ENCODE results near the gene ZNF512. TPM values are rescaled to one million over a fixed set of nuclear protein-coding genes. Genes with fewer than 3 reads are reported as not detected.

Gene ZNF512
- total RNA-seq, 5 donors from 2014 or later (not counting 1 experiment from before 2014, with no cell fraction given), result 38.9 to 52.1 (median 49.7) TPM

DNA sequence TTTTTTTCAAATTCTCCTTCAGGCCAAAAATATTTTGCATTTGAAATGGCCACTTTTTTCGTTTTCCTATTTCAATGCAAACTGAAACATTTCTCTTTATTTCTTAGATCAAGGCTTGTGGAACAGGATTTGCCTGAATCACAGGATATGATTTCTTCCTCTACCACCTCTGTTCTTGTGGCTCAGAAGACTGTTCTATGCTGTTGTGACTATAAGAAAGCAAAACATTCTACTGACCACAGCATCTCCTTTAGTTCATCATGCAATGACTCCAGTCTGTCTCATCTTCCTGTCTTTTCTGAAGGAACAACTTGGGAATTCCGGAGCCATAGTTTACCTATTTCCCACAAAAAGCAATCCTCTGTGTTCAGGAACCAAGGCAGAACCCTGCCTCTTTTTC lies 16.2 kb upstream of the ZNF512 start:
- no peak for ATAC-seq (replicated peaks in 1 of 4)
- peaks cover 0 to 3% of the 10 kb centered on the region in 2 experiments for H3K27me3 ChIP-seq (replicated peaks in 1 of 2; ENCODE audit: control insufficient read depth in 2 of 2, extremely low read depth in 1 of 2, insufficient read depth in 2 of 2, low read length in 1 of 2)
- ChIA-PET POLR2A (no interaction called here), CTCF (no interaction called here)
- no peak overlapping the region for H3K27ac ChIP-seq (ENCODE audit: low read length)
- Mint-ChIP-seq H3K36me3 (no peaks in the 10 kb centered on the region), H3K4me1 (no peaks in the 10 kb centered on the region), H3K9me3 (peaks cover 0 to 4% (median 0%) of the 10 kb centered on the region in 3 donors), H3K27ac (no peak overlapping the region), H3K27me3 (peaks cover 36 to 37% of the 10 kb centered on the region in 2 donors), H3K4me3 (no peak overlapping the region)
- no peak for DNase-seq
- 62% methylated on average over 1 of the region's 2 CpGs for WGBS (ENCODE audit: insufficient coverage)
- no peaks in the 10 kb centered on the region for H3K36me3 ChIP-seq (ENCODE audit: control insufficient read depth in 2 of 2, extremely low read depth in 1 of 2, insufficient read depth in 1 of 2, low read length in 1 of 2)
- H3K4me3 ChIP-seq (ENCODE audit: control insufficient read depth in 1 of 2, extremely low read depth in 1 of 2, low read length in 1 of 2), result no peak overlapping the region
- H3K4me1 ChIP-seq (ENCODE audit: control insufficient read depth in 1 of 2, extremely low read depth in 1 of 2, insufficient read depth in 2 of 2, low read length in 2 of 2), result peaks cover 0 to 6% of the 10 kb centered on the region in 2 experiments
- H3K9me3 ChIP-seq, result no peaks in the 10 kb centered on the region

- CTCF ChIA-PET, result no interaction called here
Measured at GRCh38 chr2:27569398-27569797, 13.4 kb upstream of the ZNF512 start.

DNA sequence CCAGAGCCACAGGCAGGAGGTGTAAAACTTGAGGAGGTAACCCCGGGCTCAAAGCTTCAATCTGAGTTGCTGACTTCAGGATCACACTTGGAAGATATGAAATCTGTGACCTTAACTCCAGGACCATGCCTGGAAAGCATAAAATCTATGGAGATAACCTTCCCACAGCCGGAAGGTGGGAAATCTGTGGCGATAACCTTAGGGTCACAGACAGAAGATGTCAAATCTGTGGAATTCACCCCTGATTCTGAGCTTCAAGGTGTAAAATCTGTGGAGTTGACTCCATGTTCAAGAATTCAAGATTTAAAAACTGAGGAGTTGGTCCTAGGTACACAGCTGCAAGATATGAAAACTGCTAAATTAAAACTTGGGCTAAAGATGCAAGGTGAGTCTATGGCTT lies 11.6 kb upstream of the ZNF512 start:
- Histone ChIP-seq H3K36me3 (ENCODE audit: control insufficient read depth in 2 of 2, extremely low read depth in 1 of 2, insufficient read depth in 1 of 2, low read length in 1 of 2) (no peaks in the 10 kb centered on the region), H3K9me3 (no peaks in the 10 kb centered on the region), H3K27ac (ENCODE audit: low read length) (no peak overlapping the region), H3K27me3 (replicated peaks in 1 of 2; ENCODE audit: control insufficient read depth in 2 of 2, extremely low read depth in 1 of 2, insufficient read depth in 2 of 2, low read length in 1 of 2) (no peaks in the 10 kb centered on the region), H3K4me3 (ENCODE audit: control insufficient read depth in 1 of 2, extremely low read depth in 1 of 2, low read length in 1 of 2) (no peak overlapping the region), H3K4me1 (ENCODE audit: control insufficient read depth in 1 of 2, extremely low read depth in 1 of 2, insufficient read depth in 2 of 2, low read length in 2 of 2) (peaks cover 0 to 10% of the 10 kb centered on the region in 2 experiments)
- no peaks in the 10 kb centered on the region for H3K4me1 Mint-ChIP-seq
- H3K27me3 Mint-ChIP-seq, result peaks cover 14 to 23% of the 10 kb centered on the region in 2 donors
- H3K9me3 Mint-ChIP-seq, result peaks cover 0 to 19% (median 8%) of the 10 kb centered on the region in 3 donors
- WGBS (ENCODE audit: insufficient coverage), result 52% methylated on average over 3 of the region's 3 CpGs
- H3K4me3 Mint-ChIP-seq, result no peak overlapping the region
- DNase-seq (no peak), ATAC-seq (replicated peaks in 1 of 4) (no peak)
- CTCF ChIA-PET, result no interaction called here
- H3K27ac Mint-ChIP-seq, result no peak overlapping the region
- POLR2A ChIA-PET, result no interaction called here
- no peaks in the 10 kb centered on the region for H3K36me3 Mint-ChIP-seq

More at GRCh38 chr2:27569398-27569797, 13.4 kb upstream of the ZNF512 start:
- H3K4me1 ChIP-seq (ENCODE audit: control insufficient read depth in 1 of 2, extremely low read depth in 1 of 2, insufficient read depth in 2 of 2, low read length in 2 of 2), result peaks cover 0 to 10% of the 10 kb centered on the region in 2 experiments
- H3K27ac Mint-ChIP-seq, result no peak overlapping the region
- no peaks in the 10 kb centered on the region for H3K36me3 Mint-ChIP-seq
- no CpG with 5 or more reads among the region's 2 CpGs for WGBS (ENCODE audit: insufficient coverage)
- H3K9me3 ChIP-seq, result no peaks in the 10 kb centered on the region
- H3K4me1 Mint-ChIP-seq, result no peaks in the 10 kb centered on the region
- peaks cover 0 to 11% (median 1%) of the 10 kb centered on the region in 3 donors for H3K9me3 Mint-ChIP-seq
- H3K27me3 Mint-ChIP-seq, result peaks cover 30 to 36% of the 10 kb centered on the region in 2 donors
- H3K4me3 ChIP-seq (ENCODE audit: control insufficient read depth in 1 of 2, extremely low read depth in 1 of 2, low read length in 1 of 2), result no peak overlapping the region
- H3K27me3 ChIP-seq (replicated peaks in 1 of 2; ENCODE audit: control insufficient read depth in 2 of 2, extremely low read depth in 1 of 2, insufficient read depth in 2 of 2, low read length in 1 of 2), result peaks cover 0 to 2% of the 10 kb centered on the region in 2 experiments
- no peaks in the 10 kb centered on the region for H3K36me3 ChIP-seq (ENCODE audit: control insufficient read depth in 2 of 2, extremely low read depth in 1 of 2, insufficient read depth in 1 of 2, low read length in 1 of 2)
- no peak overlapping the region for H3K27ac ChIP-seq (ENCODE audit: low read length)
- no peak for DNase-seq
- ATAC-seq (replicated peaks in 1 of 4), result no peak
- no peak overlapping the region for H3K4me3 Mint-ChIP-seq
- POLR2A ChIA-PET, result no interaction called here

DNA sequence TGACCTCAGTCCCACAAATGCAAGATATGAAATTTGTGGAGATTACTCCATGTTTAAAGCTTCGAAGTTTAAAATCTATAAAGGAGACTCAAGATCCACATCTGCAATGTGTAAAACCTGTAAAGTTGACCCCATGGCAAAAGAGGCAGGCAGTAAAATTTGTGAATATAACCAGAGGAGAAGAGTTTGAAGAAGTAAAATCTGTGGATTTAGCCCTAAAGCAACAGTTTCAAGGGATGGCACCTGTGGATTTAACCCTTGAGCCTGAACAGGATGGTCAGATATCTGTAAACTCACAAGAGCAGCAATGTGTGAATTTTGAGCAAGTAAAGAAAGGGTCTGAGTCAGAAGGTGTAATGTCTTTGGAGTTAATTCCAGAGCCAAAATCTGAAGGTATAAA lies 11.2 kb upstream of the ZNF512 start:
- Histone ChIP-seq H3K27ac (ENCODE audit: low read length) (no peak overlapping the region), H3K4me1 (ENCODE audit: control insufficient read depth in 1 of 2, extremely low read depth in 1 of 2, insufficient read depth in 2 of 2, low read length in 2 of 2) (peaks cover 0 to 10% of the 10 kb centered on the region in 2 experiments), H3K4me3 (ENCODE audit: control insufficient read depth in 1 of 2, extremely low read depth in 1 of 2, low read length in 1 of 2) (no peak overlapping the region), H3K27me3 (replicated peaks in 1 of 2; ENCODE audit: control insufficient read depth in 2 of 2, extremely low read depth in 1 of 2, insufficient read depth in 2 of 2, low read length in 1 of 2) (no peaks in the 10 kb centered on the region), H3K9me3 (no peaks in the 10 kb centered on the region), H3K36me3 (ENCODE audit: control insufficient read depth in 2 of 2, extremely low read depth in 1 of 2, insufficient read depth in 1 of 2, low read length in 1 of 2) (no peaks in the 10 kb centered on the region)
- peaks cover 0 to 19% (median 8%) of the 10 kb centered on the region in 3 donors for H3K9me3 Mint-ChIP-seq
- ChIA-PET POLR2A (no interaction called here), CTCF (no interaction called here)
- H3K4me3 Mint-ChIP-seq, result no peak overlapping the region
- H3K27ac Mint-ChIP-seq, result no peak overlapping the region
- H3K36me3 Mint-ChIP-seq, result no peaks in the 10 kb centered on the region
- H3K4me1 Mint-ChIP-seq, result no peaks in the 10 kb centered on the region
- no peak for ATAC-seq (replicated peaks in 1 of 4)
- no peak for DNase-seq
- H3K27me3 Mint-ChIP-seq, result peaks cover 10 to 18% of the 10 kb centered on the region in 2 donors
- no CpG with 5 or more reads among the region's 1 CpG for WGBS (ENCODE audit: insufficient coverage)

DNA sequence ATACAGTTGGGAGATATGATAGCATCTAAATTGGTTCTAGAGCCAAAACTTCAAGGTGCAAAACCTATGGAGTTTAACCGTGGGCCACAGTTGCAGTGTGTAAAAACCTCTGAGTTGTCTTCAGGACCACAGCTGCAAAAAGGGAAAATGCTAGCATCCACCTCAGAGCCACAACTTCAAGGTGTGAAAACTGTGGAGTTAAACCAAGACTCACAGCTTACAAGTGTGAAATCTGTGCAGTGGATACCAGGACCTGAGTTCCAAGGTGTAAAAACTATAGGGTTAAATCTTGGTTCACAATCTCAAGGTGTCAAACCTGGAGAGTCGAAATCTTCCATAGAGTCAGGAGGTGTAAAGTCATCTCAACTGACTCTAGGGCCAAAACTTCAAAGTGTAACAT lies 10.4 kb upstream of the ZNF512 start:
- H3K27ac ChIP-seq (ENCODE audit: low read length), result no peak overlapping the region
- DNase-seq (peak in 5 of 35 experiments; percentile 4 to 45 (median 20)), ATAC-seq (replicated peaks in 1 of 4) (no peak)
- H3K36me3 ChIP-seq (ENCODE audit: control insufficient read depth in 2 of 2, extremely low read depth in 1 of 2, insufficient read depth in 1 of 2, low read length in 1 of 2), result no peaks in the 10 kb centered on the region
- H3K4me1 ChIP-seq (ENCODE audit: control insufficient read depth in 1 of 2, extremely low read depth in 1 of 2, insufficient read depth in 2 of 2, low read length in 2 of 2), result peaks cover 0 to 10% of the 10 kb centered on the region in 2 experiments
- H3K4me1 Mint-ChIP-seq, result no peaks in the 10 kb centered on the region
- no peaks in the 10 kb centered on the region for H3K9me3 ChIP-seq
- H3K27me3 ChIP-seq (replicated peaks in 1 of 2; ENCODE audit: control insufficient read depth in 2 of 2, extremely low read depth in 1 of 2, insufficient read depth in 2 of 2, low read length in 1 of 2), result no peaks in the 10 kb centered on the region
- H3K36me3 Mint-ChIP-seq, result no peaks in the 10 kb centered on the region
- peaks cover 3 to 10% of the 10 kb centered on the region in 2 donors for H3K27me3 Mint-ChIP-seq
- no peak overlapping the region for H3K4me3 Mint-ChIP-seq
- no peak overlapping the region for H3K4me3 ChIP-seq (ENCODE audit: control insufficient read depth in 1 of 2, extremely low read depth in 1 of 2, low read length in 1 of 2)
- ChIA-PET CTCF (no interaction called here), POLR2A (no interaction called here)
- 67% methylated on average over 1 of the region's 2 CpGs for WGBS (ENCODE audit: insufficient coverage)
- H3K9me3 Mint-ChIP-seq, result peaks cover 0 to 19% (median 8%) of the 10 kb centered on the region in 3 donors
- H3K27ac Mint-ChIP-seq, result no peak overlapping the region

GRCh38 chr2:27572998-27573429 lies 9.8 kb upstream of the ZNF512 start:
- Mint-ChIP-seq H3K9me3 (peaks cover 0 to 25% (median 13%) of the 10 kb centered on the region in 3 donors), H3K27ac (no peak overlapping the region), H3K4me1 (no peaks in the 10 kb centered on the region), H3K36me3 (no peaks in the 10 kb centered on the region), H3K4me3 (no peak overlapping the region), H3K27me3 (peaks cover 0 to 7% of the 10 kb centered on the region in 2 donors)
- CTCF ChIA-PET, result no interaction called here
- POLR2A ChIA-PET, result no interaction called here
- Histone ChIP-seq H3K27me3 (replicated peaks in 1 of 2; ENCODE audit: control insufficient read depth in 2 of 2, extremely low read depth in 1 of 2, insufficient read depth in 2 of 2, low read length in 1 of 2) (no peaks in the 10 kb centered on the region), H3K9me3 (no peaks in the 10 kb centered on the region), H3K4me1 (ENCODE audit: control insufficient read depth in 1 of 2, extremely low read depth in 1 of 2, insufficient read depth in 2 of 2, low read length in 2 of 2) (peaks cover 0 to 10% of the 10 kb centered on the region in 2 experiments), H3K27ac (ENCODE audit: low read length) (no peak overlapping the region), H3K36me3 (ENCODE audit: control insufficient read depth in 2 of 2, extremely low read depth in 1 of 2, insufficient read depth in 1 of 2, low read length in 1 of 2) (no peaks in the 10 kb centered on the region), H3K4me3 (ENCODE audit: control insufficient read depth in 1 of 2, extremely low read depth in 1 of 2, low read length in 1 of 2) (no peak overlapping the region)
- DNase-seq (peak in 7 of 35 experiments; percentile 7 to 52 (median 18)), ATAC-seq (replicated peaks in 1 of 4) (peak in 1 of 4 experiments; percentile 48)
- WGBS (ENCODE audit: insufficient coverage), result 61% methylated on average over 5 of the region's 6 CpGs

DNA sequence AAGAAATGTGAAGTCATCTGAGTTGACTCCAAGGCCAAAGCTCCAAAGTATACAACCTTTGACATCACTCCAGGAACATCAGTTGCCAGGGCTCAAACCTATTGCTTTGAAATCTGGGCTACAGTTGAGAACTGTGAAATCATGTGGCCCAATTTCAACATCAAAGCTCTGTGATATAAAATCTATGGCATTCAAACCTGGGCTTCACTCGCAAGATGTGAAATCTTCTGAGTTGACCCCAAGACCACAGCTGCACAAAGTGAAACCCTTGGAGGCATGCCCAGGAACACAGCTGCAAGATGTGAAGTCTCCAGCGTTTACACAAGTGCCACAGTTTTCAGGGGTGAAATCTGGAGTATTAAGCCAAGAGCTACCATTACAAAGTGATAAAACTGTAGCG lies 9.4 kb upstream of the ZNF512 start:
- Mint-ChIP-seq H3K27me3 (peaks cover 0 to 3% of the 10 kb centered on the region in 2 donors), H3K4me1 (no peaks in the 10 kb centered on the region), H3K4me3 (no peak overlapping the region), H3K27ac (no peak overlapping the region), H3K36me3 (no peaks in the 10 kb centered on the region), H3K9me3 (peaks cover 0 to 25% (median 13%) of the 10 kb centered on the region in 3 donors)
- H3K36me3 ChIP-seq (ENCODE audit: control insufficient read depth in 2 of 2, extremely low read depth in 1 of 2, insufficient read depth in 1 of 2, low read length in 1 of 2), result no peaks in the 10 kb centered on the region
- H3K27me3 ChIP-seq (replicated peaks in 1 of 2; ENCODE audit: control insufficient read depth in 2 of 2, extremely low read depth in 1 of 2, insufficient read depth in 2 of 2, low read length in 1 of 2), result no peaks in the 10 kb centered on the region
- ATAC-seq (replicated peaks in 1 of 4) (no peak), DNase-seq (no peak)
- peaks cover 0 to 10% of the 10 kb centered on the region in 2 experiments for H3K4me1 ChIP-seq (ENCODE audit: control insufficient read depth in 1 of 2, extremely low read depth in 1 of 2, insufficient read depth in 2 of 2, low read length in 2 of 2)
- ChIA-PET CTCF (no interaction called here), POLR2A (no interaction called here)
- no peak overlapping the region for H3K27ac ChIP-seq (ENCODE audit: low read length)
- H3K4me3 ChIP-seq (ENCODE audit: control insufficient read depth in 1 of 2, extremely low read depth in 1 of 2, low read length in 1 of 2), result no peak overlapping the region
- 53% methylated on average over 2 of the region's 3 CpGs for WGBS (ENCODE audit: insufficient coverage)
- no peaks in the 10 kb centered on the region for H3K9me3 ChIP-seq

All from T-cell (primary cell).